Right lobe of liver (tissue), 4 donors: ENCODE data around the gene TP53I11.

Experiments used
- POLR2A ChIP-seq: fragments of 450-650 bp; IDR thresholded peaks from one replicate; pipeline ENCODE4 v1.6.1; 2017; ENCODE audit warnings: antibody characterized with exemption, mild to moderate bottlenecking
- TF ChIP-seq, protein P1 (sequence below), 4 donors: fragments of 200-600 bp in 3 of 4; fragments of 450-650 bp in 1 of 4; IDR thresholded peaks; one replicate each; pipeline versions ENCODE4 v1.5.1 to v1.8.0; 2016 to 2022; ENCODE audit warnings: antibody characterized with exemption in 4 of 4, mild to moderate bottlenecking in 2 of 4
- donor health status: DM: no; HTN: no; CAD: no.
- donor health status: DM: no; HTN: no; CAD: no.
- donor health status: DM: no; HTN: yes; CAD: no.

GRCh38 chr11:44976576-44976975, 25.9 kb upstream of the TP53I11 start:
- TF ChIP-seq, protein P1, sequence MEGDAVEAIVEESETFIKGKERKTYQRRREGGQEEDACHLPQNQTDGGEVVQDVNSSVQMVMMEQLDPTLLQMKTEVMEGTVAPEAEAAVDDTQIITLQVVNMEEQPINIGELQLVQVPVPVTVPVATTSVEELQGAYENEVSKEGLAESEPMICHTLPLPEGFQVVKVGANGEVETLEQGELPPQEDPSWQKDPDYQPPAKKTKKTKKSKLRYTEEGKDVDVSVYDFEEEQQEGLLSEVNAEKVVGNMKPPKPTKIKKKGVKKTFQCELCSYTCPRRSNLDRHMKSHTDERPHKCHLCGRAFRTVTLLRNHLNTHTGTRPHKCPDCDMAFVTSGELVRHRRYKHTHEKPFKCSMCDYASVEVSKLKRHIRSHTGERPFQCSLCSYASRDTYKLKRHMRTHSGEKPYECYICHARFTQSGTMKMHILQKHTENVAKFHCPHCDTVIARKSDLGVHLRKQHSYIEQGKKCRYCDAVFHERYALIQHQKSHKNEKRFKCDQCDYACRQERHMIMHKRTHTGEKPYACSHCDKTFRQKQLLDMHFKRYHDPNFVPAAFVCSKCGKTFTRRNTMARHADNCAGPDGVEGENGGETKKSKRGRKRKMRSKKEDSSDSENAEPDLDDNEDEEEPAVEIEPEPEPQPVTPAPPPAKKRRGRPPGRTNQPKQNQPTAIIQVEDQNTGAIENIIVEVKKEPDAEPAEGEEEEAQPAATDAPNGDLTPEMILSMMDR (IDR thresholded peaks at IDR 0.05): no peak
- TF ChIP-seq POLR2A: no peak
